Left forelimb (tissue), 1 donor: ENCODE data around the gene SAMD14.

Experiments used
- DNase-seq: peaks from one replicate; pipeline ENCODE4 v3.0.0-alpha.2; 2018; ENCODE audit warnings: low spot score

SAMD14 gene

DNA sequence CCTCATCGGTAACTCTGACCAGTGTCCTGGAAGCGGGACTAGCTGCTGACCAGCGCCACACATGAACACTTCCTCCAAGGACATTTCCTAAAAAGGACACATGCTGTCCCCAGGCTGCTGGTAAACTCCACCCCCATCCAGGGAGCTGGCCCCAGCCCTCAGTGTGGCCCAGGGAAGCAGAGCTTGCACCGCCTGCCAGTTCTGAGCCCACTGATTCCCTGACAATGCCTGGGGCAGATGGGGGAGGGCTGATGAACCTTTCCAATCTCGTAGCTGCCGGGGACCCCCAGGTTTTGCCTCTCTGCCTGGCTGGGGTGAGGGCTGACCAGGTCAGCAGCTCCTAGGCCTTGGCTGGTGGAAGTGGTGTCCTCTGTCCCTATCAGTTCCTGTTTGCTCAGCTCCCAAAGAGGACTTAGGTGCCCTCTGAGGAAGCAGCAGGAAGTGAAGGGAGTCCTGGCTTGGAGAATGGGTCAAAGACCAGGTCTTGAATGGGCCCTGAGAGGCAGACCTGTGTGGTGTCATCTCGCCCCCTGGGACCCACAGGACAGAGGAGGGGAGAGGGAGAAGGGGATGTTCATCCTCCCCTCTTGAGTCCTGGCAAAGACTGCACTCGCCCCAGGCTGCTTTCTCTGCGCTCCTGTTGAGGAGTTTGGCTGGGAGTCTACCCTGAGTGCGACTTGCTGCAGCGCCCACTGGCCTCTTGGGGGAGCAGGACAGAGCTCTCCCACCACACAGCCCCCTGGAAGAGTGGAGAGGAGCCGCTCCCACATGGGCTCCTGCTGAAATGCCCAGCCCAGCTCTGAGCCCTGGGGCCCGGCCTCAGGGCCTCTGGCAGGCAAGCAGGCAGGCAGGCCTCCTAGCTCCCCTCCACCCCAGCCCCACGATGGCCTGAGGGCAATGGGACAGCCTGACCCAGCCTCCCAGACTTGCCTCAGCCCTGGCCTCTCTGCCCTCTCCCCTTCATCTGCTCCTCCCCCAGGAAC, 18.0 kb downstream of the SAMD14 start:
- DNase-seq: no peak

DNA sequence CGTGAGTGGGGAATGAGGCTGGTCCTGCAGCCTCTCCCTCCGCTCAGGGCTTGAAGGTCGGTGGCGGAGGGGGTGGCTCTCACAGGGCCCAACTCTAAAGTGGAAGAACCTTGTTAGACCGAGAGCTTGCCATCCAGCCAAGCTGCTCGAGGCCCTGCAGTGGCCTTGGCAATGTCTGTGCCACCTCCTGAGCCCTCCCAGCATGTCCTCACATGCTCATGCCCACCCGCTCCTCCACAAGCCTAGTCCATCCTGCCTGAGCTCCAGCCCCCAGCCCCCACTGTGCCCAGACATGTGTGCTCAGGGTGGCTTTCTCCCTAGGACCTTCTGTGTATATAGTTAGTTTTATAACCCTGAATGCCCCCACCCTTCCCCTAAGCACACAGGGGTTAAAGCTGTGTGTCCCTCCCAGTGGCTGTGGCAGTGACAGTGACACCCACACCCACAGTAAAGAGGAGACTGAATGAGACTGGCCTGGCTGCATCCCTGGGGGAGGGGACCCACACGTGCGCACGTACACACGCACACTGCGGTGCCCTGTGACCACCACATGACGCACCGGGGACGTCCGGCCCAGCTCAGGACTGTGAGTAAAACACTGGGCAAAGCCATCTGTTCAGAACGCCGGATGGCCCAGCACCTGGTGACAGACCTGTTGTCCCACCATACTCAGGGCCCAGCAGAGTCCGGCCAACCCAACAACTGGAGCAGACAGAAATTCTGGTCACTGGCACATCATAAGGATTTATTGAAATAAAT, 19.2 kb downstream of the SAMD14 start:
- no peak for DNase-seq

DNA sequence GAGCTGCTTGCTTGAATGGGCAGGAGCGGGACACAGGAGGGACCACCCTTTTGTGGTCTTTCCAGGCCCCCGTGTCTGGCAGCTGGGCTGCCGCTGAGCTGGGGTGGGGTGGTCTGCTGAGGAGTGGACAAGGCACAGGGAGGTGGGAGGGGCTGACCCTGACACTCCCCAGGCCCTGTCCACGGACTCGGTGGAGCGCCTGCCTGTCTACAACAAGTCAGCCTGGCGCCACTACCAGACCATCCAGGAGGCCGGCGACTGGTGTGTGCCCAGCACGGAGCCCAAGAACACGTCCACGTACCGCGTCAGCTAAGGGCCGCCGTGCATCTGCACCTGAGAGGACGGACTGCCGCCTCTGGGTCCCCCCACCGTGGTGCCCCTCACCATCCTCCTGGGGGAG, 20.2 kb downstream of the SAMD14 start:
- DNase-seq: no peak

DNA sequence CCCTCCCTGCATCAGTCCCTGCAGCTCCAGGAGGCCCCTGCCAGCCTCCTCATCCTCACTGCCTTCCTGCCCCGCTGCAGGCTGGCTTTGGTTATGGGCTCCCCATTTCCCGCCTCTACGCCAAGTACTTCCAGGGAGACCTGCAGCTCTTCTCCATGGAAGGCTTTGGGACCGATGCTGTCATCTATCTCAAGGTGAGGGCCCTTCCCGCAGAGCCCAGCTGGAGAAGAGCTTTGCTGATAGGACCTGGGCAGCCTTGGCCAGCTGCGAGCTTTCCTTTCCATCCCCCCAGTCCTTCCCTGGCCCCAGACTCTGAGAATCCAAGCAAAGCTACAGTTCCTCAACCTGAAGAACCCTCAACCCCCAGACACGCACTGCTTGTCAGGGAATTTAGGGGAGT, 20.8 kb downstream of the SAMD14 start:
- no peak for DNase-seq

DNA sequence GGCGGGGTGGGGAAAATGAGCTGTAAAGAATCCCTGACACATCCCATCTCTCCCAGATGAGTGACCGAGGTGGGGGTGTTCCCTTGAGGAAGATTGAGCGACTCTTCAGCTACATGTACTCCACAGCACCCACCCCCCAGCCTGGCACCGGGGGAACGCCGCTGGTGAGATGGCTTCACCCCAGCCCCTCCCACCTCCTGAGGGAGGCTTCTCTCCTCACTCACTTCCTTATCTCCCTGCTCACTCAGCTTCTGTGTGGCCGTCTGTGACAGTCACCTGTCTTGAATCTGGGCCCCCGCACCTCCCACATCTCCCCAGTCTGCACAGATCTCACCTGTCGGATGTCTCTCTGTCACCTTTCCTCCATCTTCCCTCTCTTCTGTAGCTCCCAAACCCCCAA, 21.4 kb downstream of the SAMD14 start:
- no peak for DNase-seq

DNA sequence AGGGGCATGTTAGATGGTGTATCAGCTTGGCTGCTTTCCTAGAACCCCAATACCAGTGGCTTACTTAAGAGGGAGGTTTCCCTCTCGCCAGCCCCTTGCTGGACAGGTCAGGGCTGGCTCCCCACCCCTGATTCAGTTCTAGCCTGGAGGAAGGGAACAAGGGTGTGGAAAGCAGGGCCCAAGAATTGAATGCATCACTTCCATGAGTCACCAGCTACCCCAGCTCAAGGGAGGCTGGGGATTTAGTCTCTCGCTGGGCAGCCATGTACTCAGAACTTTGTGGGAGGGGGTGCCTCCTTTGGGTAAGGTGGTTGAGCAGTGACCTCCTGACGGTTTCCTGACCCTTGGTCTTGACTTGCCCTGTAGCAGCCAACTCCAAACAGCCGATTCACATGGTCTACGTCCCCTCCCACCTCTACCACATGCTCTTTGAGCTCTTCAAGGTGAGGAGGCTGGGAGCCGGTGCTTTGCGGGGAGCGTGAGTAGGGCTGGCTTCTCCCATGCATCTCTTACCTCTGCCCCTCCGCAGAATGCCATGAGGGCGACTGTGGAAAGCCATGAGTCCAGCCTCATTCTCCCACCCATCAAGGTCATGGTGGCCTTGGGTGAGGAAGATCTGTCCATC, 22.1 kb downstream of the SAMD14 start:
- DNase-seq: no peak

DNA sequence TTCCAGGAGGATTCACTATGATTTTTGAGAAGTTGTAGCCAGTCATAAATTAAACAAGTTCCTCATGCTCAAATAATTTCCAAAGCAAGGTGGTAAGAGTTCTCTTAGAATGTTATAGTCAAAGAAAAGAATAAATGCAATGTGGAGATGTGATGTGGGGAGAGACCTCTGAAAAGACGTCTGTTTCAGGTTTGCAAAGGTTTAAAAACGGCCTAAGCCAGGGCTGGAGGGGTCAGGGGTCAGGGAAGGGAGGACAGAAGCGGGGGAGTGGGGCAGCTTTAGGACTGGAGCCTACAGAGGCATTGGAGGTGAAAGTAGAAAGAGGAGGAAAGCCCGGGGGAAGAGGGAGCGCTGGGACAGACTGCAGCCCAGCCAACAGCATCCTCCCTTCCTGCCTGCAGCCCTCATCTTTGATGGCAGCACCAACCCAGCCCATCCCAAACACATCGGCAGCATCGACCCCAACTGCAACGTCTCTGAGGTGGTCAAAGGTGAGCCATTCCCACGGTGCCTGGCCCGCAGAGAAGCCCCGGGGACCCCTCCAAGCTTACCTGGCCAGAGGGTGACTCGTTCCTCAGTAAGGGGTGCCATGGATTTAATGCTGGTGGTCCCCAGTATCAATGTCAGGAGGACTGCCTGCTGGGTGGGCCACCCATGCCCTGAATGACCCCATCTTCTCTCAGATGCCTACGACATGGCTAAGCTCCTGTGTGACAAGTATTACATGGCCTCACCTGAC, 23.4 kb downstream of the SAMD14 start:
- no peak for DNase-seq

DNA sequence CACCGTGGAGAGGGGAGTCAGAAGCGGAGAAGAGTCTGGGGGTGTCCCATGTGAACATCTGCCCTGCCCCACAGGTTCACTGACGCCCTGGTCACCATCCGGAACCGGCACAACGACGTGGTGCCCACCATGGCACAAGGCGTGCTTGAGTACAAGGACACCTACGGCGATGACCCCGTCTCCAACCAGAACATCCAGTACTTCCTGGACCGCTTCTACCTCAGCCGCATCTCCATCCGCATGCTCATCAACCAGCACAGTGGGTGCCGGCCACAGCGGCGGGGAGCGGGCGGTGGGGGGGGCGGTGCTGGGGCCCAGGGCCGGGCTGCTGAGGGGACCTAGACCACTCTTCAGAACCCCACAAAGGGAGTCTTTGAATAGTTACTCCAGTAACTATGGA, 24.1 kb downstream of the SAMD14 start:
- no peak for DNase-seq

DNA sequence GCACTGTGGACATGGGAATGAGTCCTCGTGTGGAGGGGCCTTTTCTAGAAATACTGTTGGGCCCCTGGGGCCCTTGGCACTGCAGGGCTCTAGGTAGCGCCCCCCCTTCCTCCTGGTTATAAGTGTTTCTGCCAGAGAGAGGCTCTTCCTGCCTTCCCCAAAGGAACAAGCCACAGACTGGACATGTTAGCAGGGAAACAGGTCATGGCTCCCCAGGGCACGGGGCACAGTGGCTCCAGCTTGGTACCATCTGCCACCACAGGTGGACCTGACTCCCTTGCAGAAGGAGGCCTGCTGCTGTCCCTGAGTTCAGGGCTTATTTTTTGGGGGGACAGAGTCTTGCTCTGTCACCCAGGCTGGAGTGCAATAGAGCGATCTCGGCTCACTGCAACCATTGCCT, 26.0 kb downstream of the SAMD14 start:
- DNase-seq: no peak

DNA sequence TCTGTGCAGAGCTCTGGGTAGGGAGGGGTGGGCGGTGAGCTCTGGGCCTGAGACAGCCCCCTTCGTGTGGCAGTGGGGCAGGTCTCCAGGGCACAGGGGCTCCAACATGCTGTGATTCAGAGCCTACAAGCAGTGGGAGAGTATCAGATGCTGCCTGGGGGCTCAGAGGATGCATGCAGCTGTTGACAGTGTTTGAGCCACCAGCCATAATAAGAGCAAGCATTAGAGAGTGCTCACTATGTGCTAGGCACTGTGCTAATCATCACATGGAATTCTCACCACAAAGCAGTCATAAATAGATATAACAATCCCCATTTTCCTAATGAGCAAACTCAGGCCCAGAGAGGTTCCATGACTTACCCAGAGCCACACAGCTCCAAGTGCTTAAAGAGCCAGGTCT, 26.7 kb downstream of the SAMD14 start:
- no peak for DNase-seq

DNA sequence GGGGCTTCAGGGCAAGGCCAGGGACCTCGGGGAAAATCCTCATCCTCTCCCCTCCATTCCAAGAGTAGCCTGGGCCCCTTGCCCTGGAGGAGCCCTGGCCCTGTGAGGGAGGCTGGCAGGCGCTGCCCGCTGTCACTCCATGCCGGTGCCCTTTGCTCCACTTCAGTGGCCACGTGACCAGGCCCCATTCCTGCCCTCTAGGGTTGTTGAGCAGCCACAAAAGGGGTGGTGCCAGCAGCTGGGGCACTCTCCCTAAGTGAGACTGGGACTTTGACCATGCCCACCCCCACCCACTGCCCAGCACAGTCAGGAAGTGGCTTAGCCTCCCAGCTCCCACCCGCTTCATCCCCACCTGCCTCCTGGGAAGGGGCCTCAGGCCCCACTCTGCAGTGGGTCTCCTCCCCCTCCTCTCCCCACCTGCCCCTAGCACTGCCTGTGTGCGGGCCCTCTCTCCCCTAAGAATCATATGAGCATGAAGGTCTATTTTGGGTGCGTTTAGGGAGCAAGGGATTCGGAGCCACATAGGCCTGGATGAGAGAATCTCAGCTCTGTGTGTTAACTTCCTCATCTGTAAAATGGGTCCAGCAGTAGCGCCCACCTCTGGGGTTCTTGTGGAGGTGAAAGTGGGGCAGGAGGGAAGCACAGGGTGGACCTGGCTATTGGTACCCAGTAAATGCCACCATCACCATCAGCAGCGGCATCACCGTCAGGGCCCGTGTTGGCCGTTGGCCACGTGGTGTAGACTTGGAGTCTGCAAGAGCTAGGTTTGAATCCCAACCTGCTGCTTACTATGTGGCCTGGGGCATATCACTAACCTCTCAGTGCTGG, 27.6 kb downstream of the SAMD14 start:
- DNase-seq: no peak

DNA sequence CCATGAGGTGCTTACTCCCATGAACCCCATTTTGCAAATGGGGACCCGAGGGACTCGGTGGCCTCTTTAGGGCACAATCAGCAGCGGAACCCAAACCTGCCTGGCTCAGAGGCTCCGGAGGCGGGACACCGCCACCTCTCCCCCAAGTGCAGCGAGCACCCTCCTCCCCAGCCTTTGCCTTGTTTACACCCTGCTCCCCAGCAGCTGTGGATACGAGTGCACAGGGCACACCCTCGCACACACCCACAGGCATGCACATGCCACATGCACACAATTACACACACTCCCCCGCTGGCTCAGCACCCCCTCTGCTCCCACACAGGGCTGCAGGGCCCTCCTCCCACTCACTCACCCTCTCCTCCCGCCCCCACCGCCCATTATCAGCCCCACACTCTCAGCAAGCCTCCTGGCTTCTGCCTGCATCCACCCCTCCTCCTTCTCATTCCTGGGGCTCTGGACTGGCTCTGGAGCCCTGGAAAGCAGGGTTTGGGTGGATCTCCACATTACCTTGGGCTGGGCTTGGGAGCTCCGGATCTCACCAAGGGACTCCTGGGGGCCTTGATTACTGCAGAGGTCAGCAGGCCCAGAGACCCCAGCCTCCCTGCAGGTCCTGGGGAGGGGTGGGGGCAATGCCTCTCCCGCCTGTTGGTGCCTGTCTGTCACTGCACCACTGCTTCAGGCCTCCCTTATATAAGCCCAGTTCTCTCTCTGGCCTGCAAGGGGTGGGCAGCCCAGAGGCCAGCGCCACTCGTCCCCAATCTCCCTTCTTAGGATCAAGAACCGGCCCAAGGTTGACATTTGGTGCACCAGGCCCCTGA, 28.4 kb downstream of the SAMD14 start:
- DNase-seq: no peak

DNA sequence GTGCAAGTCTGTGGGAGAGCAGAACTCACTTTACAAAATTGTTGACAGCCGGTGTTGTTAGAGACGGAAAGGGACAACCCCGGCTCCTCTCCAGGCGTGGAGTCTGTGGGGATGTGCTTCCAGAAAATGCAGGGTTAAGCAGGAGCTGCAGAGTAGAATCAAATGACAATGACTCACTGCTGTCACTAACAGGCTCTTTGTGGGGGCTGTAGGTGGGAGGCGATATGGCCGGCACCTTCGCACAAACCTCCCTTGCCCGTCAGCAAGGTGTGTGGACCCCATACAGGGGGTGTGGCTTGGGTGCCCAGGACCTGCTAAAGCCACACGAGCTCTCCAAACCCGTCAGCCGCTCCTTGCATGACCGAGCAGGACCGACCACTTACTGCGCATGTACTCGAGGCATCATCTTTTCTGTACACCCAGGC, 29.0 kb downstream of the SAMD14 start:
- DNase-seq: no peak

DNA sequence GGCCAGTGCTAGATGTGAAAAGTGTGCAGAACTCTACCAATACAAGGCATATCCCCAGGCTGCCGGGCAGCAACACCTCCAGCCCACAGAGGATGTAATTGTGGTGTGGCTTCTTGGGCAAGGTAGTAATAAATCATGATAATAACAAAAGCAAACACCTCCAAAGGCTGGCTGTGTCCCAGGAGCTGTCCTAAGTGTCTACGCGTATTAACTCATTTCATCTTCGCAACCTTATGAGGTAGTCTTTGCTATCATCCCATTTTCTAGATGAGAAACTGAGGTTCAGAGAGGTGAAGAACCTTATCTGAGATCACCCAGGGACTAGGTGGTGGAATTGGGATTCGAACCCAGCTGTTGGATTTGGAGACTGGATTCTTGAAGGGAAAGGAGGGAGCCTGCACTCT, 29.5 kb downstream of the SAMD14 start:
- DNase-seq: no peak

DNA sequence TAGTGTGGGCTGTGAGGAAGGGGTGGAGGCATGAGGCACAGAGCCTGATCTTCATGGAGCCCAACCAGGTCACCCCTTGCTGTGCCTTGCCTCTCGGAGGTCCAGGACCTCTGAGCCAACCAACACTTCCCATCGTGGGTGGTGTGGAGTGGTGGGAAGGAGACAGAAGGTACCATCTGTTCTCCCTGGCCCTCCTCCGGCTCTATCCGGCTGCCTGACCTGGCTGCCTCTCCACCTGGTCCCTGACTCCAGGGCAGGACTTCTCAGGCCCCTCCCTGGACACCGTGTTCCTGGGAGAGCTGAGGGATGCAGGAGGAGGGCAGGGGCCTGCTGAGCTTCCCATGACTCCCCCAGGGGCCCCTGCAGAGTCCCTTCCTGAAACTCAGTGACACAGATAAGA, 31.0 kb downstream of the SAMD14 start:
- no peak for DNase-seq

DNA sequence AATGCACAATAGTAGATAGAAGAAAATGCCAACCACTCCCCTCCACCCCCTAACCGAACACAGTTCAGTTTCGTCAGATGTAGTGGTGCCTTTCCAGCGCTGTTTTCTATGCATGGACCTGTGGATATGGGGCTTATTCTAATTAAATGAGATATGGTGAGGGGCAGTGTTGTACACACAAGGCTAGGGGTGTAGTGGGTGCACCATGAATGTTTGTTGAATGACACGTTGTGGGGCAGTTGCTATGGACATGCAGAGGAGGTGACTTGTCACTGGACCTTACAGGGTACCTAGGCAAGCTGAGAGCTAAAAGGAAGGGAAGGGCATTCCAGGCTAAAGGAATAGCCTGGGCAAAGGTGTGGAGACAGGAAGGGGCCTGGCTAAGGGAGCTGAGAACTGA, 31.4 kb downstream of the SAMD14 start:
- no peak for DNase-seq

DNA sequence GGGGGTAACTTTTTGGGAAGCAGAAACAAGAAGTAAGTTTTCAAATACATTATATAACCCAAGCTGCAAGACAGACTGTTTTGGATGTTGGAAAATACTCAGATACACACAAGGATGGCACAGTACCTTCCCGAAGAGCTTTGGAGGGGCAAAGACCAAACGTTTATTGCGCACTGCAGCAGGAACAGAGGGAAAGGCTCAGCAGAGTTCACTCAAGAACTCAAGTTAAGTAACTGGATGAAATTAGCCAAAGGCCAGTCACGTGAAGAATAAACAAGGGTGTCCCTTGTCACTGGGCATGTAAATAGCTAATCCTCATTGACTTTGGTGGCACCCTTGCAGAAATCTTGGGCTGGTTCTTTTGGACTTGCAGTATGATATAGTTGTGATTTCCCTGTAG, 32.0 kb downstream of the SAMD14 start:
- DNase-seq: no peak

DNA sequence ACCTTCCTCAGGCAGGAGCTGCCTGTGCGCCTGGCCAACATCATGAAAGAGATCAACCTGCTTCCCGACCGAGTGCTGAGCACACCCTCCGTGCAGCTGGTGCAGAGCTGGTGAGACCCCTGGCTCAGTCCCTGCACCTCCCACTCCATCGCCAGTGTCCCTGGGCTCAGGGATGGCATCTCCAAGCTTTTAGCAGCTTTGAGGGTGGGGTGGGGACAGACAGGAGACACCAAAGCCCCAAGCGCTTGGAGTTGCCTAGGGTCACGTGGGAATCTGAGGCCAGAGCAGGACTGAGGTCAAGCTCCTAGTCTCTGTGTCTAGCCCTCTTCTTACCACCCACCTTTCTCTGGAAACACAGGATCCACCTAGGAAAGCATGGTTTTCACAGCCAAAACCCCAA, 32.5 kb downstream of the SAMD14 start:
- no peak for DNase-seq

DNA sequence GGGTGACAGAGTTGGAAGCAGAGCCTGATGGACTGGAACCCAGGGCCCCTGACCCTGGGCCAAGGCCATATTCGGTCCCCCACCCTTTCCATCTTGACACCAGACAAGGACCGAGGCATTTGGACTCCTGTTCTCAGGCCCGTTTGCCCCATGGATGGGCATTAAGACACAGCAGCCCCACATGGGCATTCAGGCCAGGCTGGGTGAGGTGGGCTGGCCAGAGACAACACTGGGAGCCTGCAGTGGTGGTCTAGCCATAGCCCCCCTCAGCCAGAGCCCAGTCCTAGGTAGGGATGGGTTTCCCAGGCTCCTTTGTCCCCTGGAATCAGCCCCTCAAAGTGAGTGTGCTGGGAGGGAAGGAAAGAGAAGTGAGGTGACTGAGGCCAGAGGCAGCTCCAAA, 33.2 kb downstream of the SAMD14 start:
- DNase-seq: no peak

DNA sequence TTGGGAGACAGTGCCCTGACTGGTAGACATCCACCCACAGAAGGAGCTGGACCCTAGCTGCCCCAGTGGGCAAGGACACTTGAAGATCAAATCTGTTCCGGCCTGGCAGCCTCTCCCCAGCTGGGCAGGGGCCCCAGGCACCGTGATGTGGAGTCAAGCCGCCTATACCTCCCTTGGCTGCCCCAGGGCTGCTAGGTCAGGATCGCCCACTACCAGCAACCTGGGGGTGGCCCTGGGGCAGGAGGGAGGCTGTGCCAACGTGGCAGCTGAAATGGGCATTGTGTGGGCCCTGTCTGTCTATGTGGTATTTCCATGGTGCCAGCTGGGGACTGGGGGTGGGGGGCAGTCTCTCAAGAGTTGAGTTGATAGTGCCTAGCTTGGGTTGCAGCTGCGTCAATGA, 33.9 kb downstream of the SAMD14 start:
- DNase-seq: no peak
